Mesothelial cell of epicardium (in vitro differentiated cells): Measurements from ENCODE around the gene ALDH8A1. TPM values are rescaled to one million over a fixed set of nuclear protein-coding genes. Genes with fewer than 3 reads are reported as not detected.

Experiments used
- DNase-seq, 2 experiments: peaks; one replicate each; pipeline ENCODE4 v3.0.0; 2021; ENCODE audit warnings: low spot score in 2 of 2; ENCODE audit not compliant: unreplicated experiment in 2 of 2
- H3K27ac Mint-ChIP-seq: 2 replicates; pipeline ENCODE4 v1.8.0; 2021; ENCODE audit warnings: mixed read lengths
- H3K27me3 Mint-ChIP-seq: 2 replicates; pipeline ENCODE4 v1.8.0; 2021; ENCODE audit warnings: low read depth, mixed read lengths
- H3K36me3 Mint-ChIP-seq: 2 replicates; pipeline ENCODE4 v1.8.0; 2021; ENCODE audit warnings: mixed read lengths
- H3K4me1 Mint-ChIP-seq: 2 replicates; pipeline ENCODE4 v1.8.0; 2021; ENCODE audit warnings: mixed read lengths
- H3K4me3 Mint-ChIP-seq: 2 replicates; pipeline ENCODE4 v1.8.0; 2021; ENCODE audit warnings: mild to moderate bottlenecking, moderate library complexity, mixed read lengths
- H3K9me3 Mint-ChIP-seq: 2 replicates; pipeline ENCODE4 v1.8.0; 2021; ENCODE audit warnings: mixed read lengths
- CTCF ChIP-seq: fragments of 200-600 bp; sonication (generic); IDR thresholded peaks from one replicate; pipeline ENCODE4 v1.5.0; 2021; ENCODE audit warnings: antibody characterized with exemption; ENCODE audit not compliant: unreplicated experiment
- microRNA-seq: library from miRNA; unstranded; fragments of <30 nt; microRNA quantifications from one replicate; pipeline ENCODE4 v1.2.0, GENCODE V29; 2021; ENCODE audit warnings: inconsistent platforms, mixed read lengths
- total RNA-seq: library from RNA; stranded (reverse); gene quantifications from 3 replicates; pipeline ENCODE4 v1.2.1, GENCODE V29; 2021

Gene ALDH8A1
- total RNA-seq, 1 donor from 2014 or later = 1.1 TPM

DNA sequence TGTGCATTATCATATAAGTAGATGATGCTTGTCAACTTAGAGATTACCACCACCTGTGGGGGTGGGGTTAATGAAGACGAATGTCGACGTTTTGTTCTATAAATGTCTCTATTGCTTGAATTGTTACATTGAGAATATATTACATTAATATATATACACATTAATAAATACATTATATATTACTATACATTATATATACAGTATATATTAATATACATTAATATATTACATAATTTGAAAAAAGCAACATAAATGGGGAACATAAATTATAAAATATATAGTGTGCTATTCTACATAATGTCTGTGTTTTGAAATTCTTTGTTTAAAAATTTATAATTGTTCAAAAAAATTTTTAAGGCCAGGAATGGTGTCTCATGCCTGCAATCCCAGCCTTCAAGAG is 81.1 kb downstream of the ALDH8A1 start:
- Mint-ChIP-seq H3K36me3 (no peaks in the 10 kb centered on the region), H3K27me3 (no peaks in the 10 kb centered on the region), H3K9me3 (no peaks in the 10 kb centered on the region), H3K4me1 (no peaks in the 10 kb centered on the region), H3K4me3 (no peak overlapping the region), H3K27ac (no peak overlapping the region)
- TF ChIP-seq CTCF = no peak
- DNase-seq = no peak

Small RNA genes within 50 kb of the gene (microRNA-seq; reads per million reads assigned to microRNA genes)
- gene MIR3662 = not detected

Other genes with a start within 250 kb of the ALDH8A1 start
- 73.8 to 75.7 TPM (median 74.9 TPM) in 3 replicates for gene HBS1L, start 104.7 kb upstream of the ALDH8A1 start, total RNA-seq
- gene MYB, start 231.2 kb upstream of the ALDH8A1 start, total RNA-seq = 1.6 to 2.4 TPM (median 2.0 TPM) in 3 replicates